Esophagus muscularis mucosa (tissue), 4 donors: ENCODE measurements around the gene SLC17A3.

ENCODE experiments used
- CTCF ChIP-seq, 3 experiments: fragments of 200-600 bp in 2 of 3; fragments of 450-650 bp in 1 of 3; sonication (generic) in 2 of 3; IDR thresholded peaks; one replicate each; pipeline ENCODE4 v1.5.1; 2017 to 2019; ENCODE audit warnings: antibody characterized with exemption in 3 of 3, mild to moderate bottlenecking in 2 of 3, moderate library complexity in 1 of 3
- EP300 ChIP-seq: sonication (generic); formaldehyde crosslinking; IDR thresholded peaks from one replicate; pipeline ENCODE4 v1.6.1; 2017; ENCODE audit warnings: antibody characterized with exemption
- POLR2A ChIP-seq: fragments of 450-650 bp; IDR thresholded peaks from one replicate; pipeline ENCODE4 v1.6.1; 2017; ENCODE audit warnings: antibody characterized with exemption, moderate library complexity, mild to moderate bottlenecking, low read depth
- POLR2AphosphoS5 ChIP-seq, 2 donors: sonication (generic); formaldehyde crosslinking; IDR thresholded peaks; one replicate each; pipeline ENCODE4 v1.6.1; 2017; ENCODE audit warnings: antibody characterized with exemption in 2 of 2

DNA sequence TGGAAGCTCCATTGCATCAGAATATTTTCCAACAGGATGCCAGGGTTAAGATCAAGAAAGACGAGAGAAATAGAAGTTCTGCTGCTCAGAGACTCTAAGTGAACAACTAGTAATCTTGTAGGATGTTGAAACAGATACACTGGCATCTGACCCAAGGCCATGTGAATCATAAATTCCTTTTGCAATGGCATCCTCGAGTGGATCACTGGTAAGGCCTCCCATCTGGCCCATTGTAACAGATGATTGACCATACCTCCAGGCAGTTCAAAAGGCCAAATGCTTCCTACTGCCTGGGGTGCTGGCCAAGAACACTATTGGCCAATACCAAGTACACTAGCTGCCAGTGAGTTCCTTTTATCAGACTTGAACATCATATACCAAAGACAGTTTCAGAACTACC, 9.9 kb upstream of the SLC17A3 start:
- TF ChIP-seq CTCF (IDR thresholded peaks at IDR 0.05) (no peak), POLR2AphosphoS5 (IDR thresholded peaks at IDR 0.05) (no peak), EP300 (no peak), POLR2A (no peak)
